IMR-90 (cell line): ENCODE results near the gene STX8.

ENCODE experiments used
- BHLHE40 ChIP-seq: fragments of 150-350 bp; IDR thresholded peaks from 2 replicates; pipeline ENCODE4 v1.6.1; 2016; ENCODE audit warnings: mild to moderate bottlenecking, low read depth, low read length
- MAFK ChIP-seq: IDR thresholded peaks from 2 replicates; pipeline ENCODE4 v1.6.1; 2012; ENCODE audit warnings: low read depth, low read length, improper control_type of control experiment
- MAZ ChIP-seq: IDR thresholded peaks from 2 replicates; pipeline ENCODE4 v1.6.1; 2012; ENCODE audit warnings: low read depth, mild to moderate bottlenecking, low read length, improper control_type of control experiment, moderate library complexity, borderline replicate concordance
- MXI1 ChIP-seq: IDR thresholded peaks from 2 replicates; pipeline ENCODE4 v1.6.1; 2012; ENCODE audit warnings: low read depth, mild to moderate bottlenecking, low read length, moderate library complexity, borderline replicate concordance
- POLR2A ChIP-seq: IDR thresholded peaks from 2 replicates; pipeline ENCODE4 v1.6.1; 2012; ENCODE audit warnings: mild to moderate bottlenecking, low read depth, low read length
- RCOR1 ChIP-seq: IDR thresholded peaks from 2 replicates; pipeline ENCODE4 v1.6.1; 2012; ENCODE audit warnings: mild to moderate bottlenecking, low read length, improper control_type of control experiment; ENCODE audit not compliant: insufficient replicate concordance
- RFX5 ChIP-seq: IDR thresholded peaks from 2 replicates; pipeline ENCODE4 v1.8.0; 2012; ENCODE audit warnings: low read depth, mild to moderate bottlenecking, low read length, moderate library complexity
- TF ChIP-seq, protein P1 (sequence below): conservative IDR thresholded peaks from 2 replicates; pipeline ENCODE4 v1.5.1; 2012; ENCODE audit warnings: mild to moderate bottlenecking, low read depth, low read length, improper control_type of control experiment

- TF ChIP-seq, protein P1, sequence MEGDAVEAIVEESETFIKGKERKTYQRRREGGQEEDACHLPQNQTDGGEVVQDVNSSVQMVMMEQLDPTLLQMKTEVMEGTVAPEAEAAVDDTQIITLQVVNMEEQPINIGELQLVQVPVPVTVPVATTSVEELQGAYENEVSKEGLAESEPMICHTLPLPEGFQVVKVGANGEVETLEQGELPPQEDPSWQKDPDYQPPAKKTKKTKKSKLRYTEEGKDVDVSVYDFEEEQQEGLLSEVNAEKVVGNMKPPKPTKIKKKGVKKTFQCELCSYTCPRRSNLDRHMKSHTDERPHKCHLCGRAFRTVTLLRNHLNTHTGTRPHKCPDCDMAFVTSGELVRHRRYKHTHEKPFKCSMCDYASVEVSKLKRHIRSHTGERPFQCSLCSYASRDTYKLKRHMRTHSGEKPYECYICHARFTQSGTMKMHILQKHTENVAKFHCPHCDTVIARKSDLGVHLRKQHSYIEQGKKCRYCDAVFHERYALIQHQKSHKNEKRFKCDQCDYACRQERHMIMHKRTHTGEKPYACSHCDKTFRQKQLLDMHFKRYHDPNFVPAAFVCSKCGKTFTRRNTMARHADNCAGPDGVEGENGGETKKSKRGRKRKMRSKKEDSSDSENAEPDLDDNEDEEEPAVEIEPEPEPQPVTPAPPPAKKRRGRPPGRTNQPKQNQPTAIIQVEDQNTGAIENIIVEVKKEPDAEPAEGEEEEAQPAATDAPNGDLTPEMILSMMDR = no peak
- TF ChIP-seq POLR2A (no peak), MAFK (no peak), RCOR1 (no peak), MXI1 (no peak), RFX5 (no peak), MAZ (no peak), BHLHE40 (no peak)
Observed at GRCh38 chr17:9231449-9232154, 344.0 kb downstream of the STX8 start.
